Measurements from ENCODE around the gene UNC119. TPM values are rescaled to one million over a fixed set of nuclear protein-coding genes. Genes with fewer than 3 reads are reported as not detected.
A peak's percentile ranks its signal among the peaks of the same experiment; 100 is the strongest.

The UNC119 gene
- total and polyA plus RNA-seq, 2 experiments from 2014 or later = 39.0 to 78.4 TPM

- no peak for TF ChIP-seq POLR2AphosphoS5 (IDR thresholded peaks at IDR 0.05; ENCODE audit: low read depth)
- TF ChIP-seq, protein P1, sequence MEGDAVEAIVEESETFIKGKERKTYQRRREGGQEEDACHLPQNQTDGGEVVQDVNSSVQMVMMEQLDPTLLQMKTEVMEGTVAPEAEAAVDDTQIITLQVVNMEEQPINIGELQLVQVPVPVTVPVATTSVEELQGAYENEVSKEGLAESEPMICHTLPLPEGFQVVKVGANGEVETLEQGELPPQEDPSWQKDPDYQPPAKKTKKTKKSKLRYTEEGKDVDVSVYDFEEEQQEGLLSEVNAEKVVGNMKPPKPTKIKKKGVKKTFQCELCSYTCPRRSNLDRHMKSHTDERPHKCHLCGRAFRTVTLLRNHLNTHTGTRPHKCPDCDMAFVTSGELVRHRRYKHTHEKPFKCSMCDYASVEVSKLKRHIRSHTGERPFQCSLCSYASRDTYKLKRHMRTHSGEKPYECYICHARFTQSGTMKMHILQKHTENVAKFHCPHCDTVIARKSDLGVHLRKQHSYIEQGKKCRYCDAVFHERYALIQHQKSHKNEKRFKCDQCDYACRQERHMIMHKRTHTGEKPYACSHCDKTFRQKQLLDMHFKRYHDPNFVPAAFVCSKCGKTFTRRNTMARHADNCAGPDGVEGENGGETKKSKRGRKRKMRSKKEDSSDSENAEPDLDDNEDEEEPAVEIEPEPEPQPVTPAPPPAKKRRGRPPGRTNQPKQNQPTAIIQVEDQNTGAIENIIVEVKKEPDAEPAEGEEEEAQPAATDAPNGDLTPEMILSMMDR (conservative IDR thresholded peaks at IDR 0.05; ENCODE audit: low read depth in 2 of 2) = peak in 1 of 2 experiments; percentile 20; a peak in 1 of 4 replicates
- no peaks in the 10 kb centered on the region for H3K36me3 Mint-ChIP-seq (ENCODE audit: low read depth)
- peaks cover 11% of the 10 kb centered on the region for H3K27me3 Mint-ChIP-seq (ENCODE audit: insufficient read depth, low read depth, poor library complexity)
- DNase-seq (ENCODE audit: low spot score) = no peak
- no peaks in the 10 kb centered on the region for H3F3A ChIP-seq (replicated peaks; ENCODE audit: low read depth)
- no peak overlapping the region for H3K4me3 ChIP-seq
- H3K4me3 Mint-ChIP-seq = no peak overlapping the region
- H3K4me2 ChIP-seq = no peak overlapping the region
- peaks cover 15% of the 10 kb centered on the region for H3K4me1 Mint-ChIP-seq
- H2AFZ ChIP-seq = no peak overlapping the region
- no peak overlapping the region for H3K27ac Mint-ChIP-seq
- H3K27ac ChIP-seq (ENCODE audit: low read depth) = no peak overlapping the region
- H3K27me3 ChIP-seq (ENCODE audit: insufficient read depth) = 0 out of 2 replicates have a peak, but pooled peaks cover 6% of the 10 kb centered on the region
- H3K9me2 ChIP-seq (ENCODE audit: insufficient read depth) = no peaks in the 10 kb centered on the region
- H3K9me3 Mint-ChIP-seq = peaks cover 6% of the 10 kb centered on the region
- no peaks in the 10 kb centered on the region for H4K20me1 ChIP-seq (replicated peaks; ENCODE audit: insufficient read depth)
- H3K4me1 ChIP-seq (ENCODE audit: insufficient read depth) = peaks cover 15% of the 10 kb centered on the region; the same call in 1 of the 2 replicates
- H3K36me3 ChIP-seq (ENCODE audit: insufficient read depth) = no peaks in the 10 kb centered on the region
- H3K79me2 ChIP-seq (replicated peaks; ENCODE audit: insufficient read depth) = no peaks in the 10 kb centered on the region
- no peak for ATAC-seq
These were observed 40.5 kb downstream of the UNC119 start for GRCh38 chr17:28511858-28512461.

- Histone ChIP-seq H3F3A (replicated peaks; ENCODE audit: low read depth) (no peaks in the 10 kb centered on the region), H3K79me2 (replicated peaks; ENCODE audit: insufficient read depth) (no peaks in the 10 kb centered on the region), H3K4me1 (ENCODE audit: insufficient read depth) (peaks cover 15% of the 10 kb centered on the region; the same call in 1 of the 2 replicates), H3K4me3 (no peak overlapping the region), H2AFZ (no peak overlapping the region), H3K36me3 (ENCODE audit: insufficient read depth) (no peaks in the 10 kb centered on the region), H3K4me2 (no peak overlapping the region), H3K27me3 (ENCODE audit: insufficient read depth) (0 out of 2 replicates have a peak, but pooled peaks cover 6% of the 10 kb centered on the region), H4K20me1 (replicated peaks; ENCODE audit: insufficient read depth) (no peaks in the 10 kb centered on the region), H3K27ac (ENCODE audit: low read depth) (no peak overlapping the region), H3K9me2 (ENCODE audit: insufficient read depth) (no peaks in the 10 kb centered on the region)
- H3K36me3 Mint-ChIP-seq (ENCODE audit: low read depth) = no peaks in the 10 kb centered on the region
- ATAC-seq = no peak
- no peaks in the 10 kb centered on the region for H3K9me3 Mint-ChIP-seq
- H3K4me3 Mint-ChIP-seq = no peak overlapping the region
- H3K4me1 Mint-ChIP-seq = peaks cover 18% of the 10 kb centered on the region
- H3K27ac Mint-ChIP-seq = no peak overlapping the region
- peaks cover 11% of the 10 kb centered on the region for H3K27me3 Mint-ChIP-seq (ENCODE audit: insufficient read depth, low read depth, poor library complexity)
- no peak for DNase-seq (ENCODE audit: low spot score)
- TF ChIP-seq, protein P1 (conservative IDR thresholded peaks at IDR 0.05; ENCODE audit: low read depth in 2 of 2) = no peak
- TF ChIP-seq ZNF114 (CRISPR knock-in tag; IDR thresholded peaks at IDR 0.05) = no peak
These were observed 42.6 kb downstream of the UNC119 start for GRCh38 chr17:28509789-28510188.

DNA sequence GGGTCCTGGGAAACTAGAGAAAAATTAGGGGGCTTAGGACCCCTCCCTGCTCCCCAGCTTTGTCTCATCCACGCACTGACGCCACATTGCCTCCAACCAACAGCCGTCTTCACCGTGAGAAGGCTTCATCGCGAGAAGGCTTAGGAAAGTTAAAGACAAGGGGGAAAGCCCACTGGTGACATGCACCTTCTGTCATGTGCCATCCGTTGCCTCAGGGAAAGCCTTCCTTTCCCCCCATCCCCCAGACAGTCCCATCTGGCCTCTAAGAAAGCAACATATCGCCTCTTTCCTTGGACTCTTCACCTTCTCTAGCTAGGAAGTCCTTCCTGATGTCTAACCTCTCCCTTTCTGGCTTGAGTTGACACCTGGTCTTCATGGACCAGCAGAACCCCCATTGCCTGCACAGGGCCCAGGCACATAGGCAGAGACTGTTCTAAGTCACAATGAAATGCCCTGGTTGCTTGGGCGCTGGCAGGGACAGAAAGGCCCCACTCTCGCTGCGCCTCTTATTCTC, 44.2 kb downstream of the UNC119 start:
- peaks cover 15% of the 10 kb centered on the region; the same call in 1 of the 2 replicates for H3K4me1 ChIP-seq (ENCODE audit: insufficient read depth)
- peaks cover 9% of the 10 kb centered on the region for H3K27me3 Mint-ChIP-seq (ENCODE audit: insufficient read depth, low read depth, poor library complexity)
- no peak overlapping the region for H3K27ac ChIP-seq (ENCODE audit: low read depth)
- H3K4me3 Mint-ChIP-seq = peak overlapping the region; percentile 36; the same call in 1 of the 3 replicates
- no peaks in the 10 kb centered on the region for H3F3A ChIP-seq (replicated peaks; ENCODE audit: low read depth)
- no peak for ATAC-seq
- peaks cover 18% of the 10 kb centered on the region for H3K4me1 Mint-ChIP-seq
- no peaks in the 10 kb centered on the region for H3K36me3 Mint-ChIP-seq (ENCODE audit: low read depth)
- H3K27ac Mint-ChIP-seq = no peak overlapping the region
- H3K27me3 ChIP-seq (ENCODE audit: insufficient read depth) = 0 out of 2 replicates have a peak, but pooled peaks cover 6% of the 10 kb centered on the region
- H3K4me3 ChIP-seq = peak overlapping the region; percentile 32
- peak overlapping the region; percentile 99 for H2AFZ ChIP-seq
- H3K4me2 ChIP-seq = peak overlapping the region; percentile 60
- H3K79me2 ChIP-seq (replicated peaks; ENCODE audit: insufficient read depth) = no peaks in the 10 kb centered on the region
- no peaks in the 10 kb centered on the region for H4K20me1 ChIP-seq (replicated peaks; ENCODE audit: insufficient read depth)
- H3K9me3 Mint-ChIP-seq = no peaks in the 10 kb centered on the region
- no peak for DNase-seq (ENCODE audit: low spot score)
- H3K9me2 ChIP-seq (ENCODE audit: insufficient read depth) = no peaks in the 10 kb centered on the region
- no peaks in the 10 kb centered on the region for H3K36me3 ChIP-seq (ENCODE audit: insufficient read depth)
- TF ChIP-seq EZH2phosphoT487 (IDR thresholded peaks at IDR 0.05; ENCODE audit: unreplicated experiment) (no peak), REST (IDR thresholded peaks at IDR 0.05; ENCODE audit: unreplicated experiment) (no peak), NANOG (IDR thresholded peaks at IDR 0.05; ENCODE audit: borderline replicate concordance) (no peak), ZNF331 (CRISPR knock-in tag; IDR thresholded peaks at IDR 0.05; ENCODE audit: low read depth) (no peak), ETS1 (IDR thresholded peaks at IDR 0.05) (no peak), CREB1 (CRISPR knock-in tag; IDR thresholded peaks at IDR 0.05; ENCODE audit: low read depth) (no peak)

All from GM23338 (cell line).